GM19240 (cell line): ENCODE results near the gene AKAP1.

Experiments used
- DNase-seq: peaks from one replicate; pipeline ENCODE4 v3.0.0; 2011; ENCODE audit warnings: low spot score; ENCODE audit not compliant: insufficient read length

Gene AKAP1, protein sequence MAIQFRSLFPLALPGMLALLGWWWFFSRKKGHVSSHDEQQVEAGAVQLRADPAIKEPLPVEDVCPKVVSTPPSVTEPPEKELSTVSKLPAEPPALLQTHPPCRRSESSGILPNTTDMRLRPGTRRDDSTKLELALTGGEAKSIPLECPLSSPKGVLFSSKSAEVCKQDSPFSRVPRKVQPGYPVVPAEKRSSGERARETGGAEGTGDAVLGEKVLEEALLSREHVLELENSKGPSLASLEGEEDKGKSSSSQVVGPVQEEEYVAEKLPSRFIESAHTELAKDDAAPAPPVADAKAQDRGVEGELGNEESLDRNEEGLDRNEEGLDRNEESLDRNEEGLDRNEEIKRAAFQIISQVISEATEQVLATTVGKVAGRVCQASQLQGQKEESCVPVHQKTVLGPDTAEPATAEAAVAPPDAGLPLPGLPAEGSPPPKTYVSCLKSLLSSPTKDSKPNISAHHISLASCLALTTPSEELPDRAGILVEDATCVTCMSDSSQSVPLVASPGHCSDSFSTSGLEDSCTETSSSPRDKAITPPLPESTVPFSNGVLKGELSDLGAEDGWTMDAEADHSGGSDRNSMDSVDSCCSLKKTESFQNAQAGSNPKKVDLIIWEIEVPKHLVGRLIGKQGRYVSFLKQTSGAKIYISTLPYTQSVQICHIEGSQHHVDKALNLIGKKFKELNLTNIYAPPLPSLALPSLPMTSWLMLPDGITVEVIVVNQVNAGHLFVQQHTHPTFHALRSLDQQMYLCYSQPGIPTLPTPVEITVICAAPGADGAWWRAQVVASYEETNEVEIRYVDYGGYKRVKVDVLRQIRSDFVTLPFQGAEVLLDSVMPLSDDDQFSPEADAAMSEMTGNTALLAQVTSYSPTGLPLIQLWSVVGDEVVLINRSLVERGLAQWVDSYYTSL

DNA sequence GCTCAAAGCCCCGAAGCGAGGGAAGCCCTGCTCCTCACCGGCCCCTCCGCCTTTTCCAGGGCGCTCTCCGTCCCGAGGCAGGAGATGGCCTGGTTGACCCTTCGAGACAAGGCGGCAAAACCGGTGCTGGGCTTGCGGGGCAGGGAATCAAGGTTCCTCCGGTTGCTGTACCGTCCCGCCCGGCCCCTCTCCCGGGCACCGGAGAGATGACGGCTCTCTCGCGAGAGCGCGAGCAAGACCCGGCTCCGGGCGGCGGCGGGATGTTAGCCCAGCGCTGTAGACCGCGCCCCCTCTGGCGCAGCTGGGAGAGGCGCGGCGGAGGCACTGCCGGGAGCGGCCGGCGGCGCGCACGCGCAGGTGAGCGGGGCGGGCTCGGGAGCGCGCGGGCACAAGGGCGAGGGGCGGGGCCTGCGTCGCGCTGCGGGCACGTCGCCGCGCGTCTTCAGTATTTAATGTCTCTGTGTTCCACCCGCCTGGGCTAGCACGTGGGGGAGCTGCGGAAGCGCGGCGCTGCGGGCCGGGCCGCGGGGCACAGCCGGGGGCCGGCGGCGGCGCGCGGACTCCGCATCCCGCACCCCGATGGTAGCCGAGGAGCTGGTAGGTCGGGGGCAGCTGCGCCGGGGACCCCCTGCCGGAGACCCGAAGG, at the start of gene AKAP1:
TSS of gene AKAP1 (plus strand) at position 445 of the 646 bp plus-strand sequence. CDS start 20,219 bp downstream, outside the sequence.
- DNase-seq = peak; percentile 88

- DNase-seq = no peak
These were observed 49.0 kb upstream of the AKAP1 start for GRCh38 chr17:57035971-57036481.

DNA sequence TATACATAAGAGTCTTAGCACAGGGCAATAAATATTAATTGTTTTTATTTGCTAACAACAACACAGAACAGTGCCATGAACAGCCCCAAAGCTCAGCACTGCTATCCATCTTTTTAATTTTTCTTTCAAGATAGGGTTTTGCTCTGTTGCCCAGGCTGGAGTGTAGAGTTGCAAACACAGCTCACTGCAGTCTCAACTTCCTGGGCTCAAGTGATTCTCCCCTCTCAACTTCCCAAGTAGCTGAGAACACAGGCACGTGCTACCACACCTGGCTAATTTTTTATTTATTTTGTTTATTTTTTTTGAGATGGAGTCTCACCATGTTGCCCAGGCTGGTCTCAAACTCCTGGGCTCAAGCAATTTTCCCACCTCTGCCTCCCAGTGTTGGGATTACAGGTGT, 47.6 kb upstream of the AKAP1 start:
- DNase-seq = no peak

DNA sequence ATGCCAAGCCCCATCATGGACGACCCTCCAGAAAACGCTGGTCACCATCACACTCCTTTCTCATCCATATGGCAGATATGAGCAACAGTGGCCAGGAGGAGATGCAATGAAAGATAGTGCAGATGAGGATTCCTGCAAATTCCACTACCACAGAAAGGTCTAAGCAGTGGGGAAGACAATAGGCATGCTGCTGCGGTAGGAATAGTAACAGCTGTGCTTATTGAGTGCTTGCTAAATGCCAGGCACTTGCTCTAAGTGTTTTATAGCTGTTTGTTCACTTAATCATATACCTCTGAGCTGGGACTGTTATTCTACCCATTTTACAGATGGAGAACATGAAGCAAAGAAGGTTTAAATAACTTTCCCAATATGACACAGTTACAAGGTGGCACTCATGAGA, 46.6 kb upstream of the AKAP1 start:
- DNase-seq = no peak

DNA sequence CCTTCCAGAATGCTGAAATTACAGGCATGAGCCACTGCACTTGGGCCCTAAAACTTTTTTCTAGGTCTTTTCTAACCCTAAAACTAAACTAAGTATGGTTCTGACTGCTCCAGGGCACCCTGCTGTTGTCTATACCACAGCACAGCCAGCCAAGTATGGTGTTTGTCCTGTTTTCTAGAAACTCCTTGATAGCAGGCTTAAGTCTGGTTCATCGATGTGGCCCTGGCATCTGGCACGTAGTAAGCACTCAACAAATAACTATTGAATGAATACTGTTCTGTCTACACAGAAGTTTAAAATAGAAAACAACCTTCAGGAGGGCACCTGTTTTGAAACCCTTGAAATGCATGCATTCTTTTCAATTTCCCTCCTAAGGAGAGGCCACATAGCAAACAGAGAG, 44.5 kb upstream of the AKAP1 start:
- no peak for DNase-seq

GRCh38 chr17:57043276-57043675, 41.8 kb upstream of the AKAP1 start:
- no peak for DNase-seq

- no peak for DNase-seq
These were observed 39.8 kb upstream of the AKAP1 start for GRCh38 chr17:57044976-57045867.

- DNase-seq = peak; percentile 23
These were observed 39.0 kb upstream of the AKAP1 start for GRCh38 chr17:57045868-57046704.

GRCh38 chr17:57046749-57047148, 38.3 kb upstream of the AKAP1 start:
- no peak for DNase-seq

GRCh38 chr17:57048096-57048495, 37.0 kb upstream of the AKAP1 start:
- no peak for DNase-seq

- no peak for DNase-seq
These were observed 34.7 kb upstream of the AKAP1 start for GRCh38 chr17:57050306-57050705.

GRCh38 chr17:57051886-57052361, 33.1 kb upstream of the AKAP1 start:
- DNase-seq = no peak

DNA sequence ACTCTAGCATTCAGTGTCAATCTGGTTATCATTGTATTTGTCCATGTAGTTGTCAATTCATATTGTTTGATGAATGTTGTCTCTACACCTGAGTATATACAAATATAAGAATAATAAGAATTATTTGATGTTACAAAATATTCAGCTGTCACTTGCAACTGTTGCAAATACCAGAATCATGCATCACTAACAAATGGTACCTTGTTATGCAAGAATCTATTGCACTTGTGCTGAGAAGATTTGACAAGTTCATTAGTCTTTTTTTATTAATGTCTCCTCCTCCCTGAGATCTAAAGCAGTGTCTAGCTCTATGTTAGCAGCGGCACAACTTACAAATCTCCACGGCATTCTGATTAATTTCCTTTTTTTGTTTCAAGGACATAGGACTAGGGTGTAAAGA, 22.2 kb upstream of the AKAP1 start:
- DNase-seq = no peak

DNA sequence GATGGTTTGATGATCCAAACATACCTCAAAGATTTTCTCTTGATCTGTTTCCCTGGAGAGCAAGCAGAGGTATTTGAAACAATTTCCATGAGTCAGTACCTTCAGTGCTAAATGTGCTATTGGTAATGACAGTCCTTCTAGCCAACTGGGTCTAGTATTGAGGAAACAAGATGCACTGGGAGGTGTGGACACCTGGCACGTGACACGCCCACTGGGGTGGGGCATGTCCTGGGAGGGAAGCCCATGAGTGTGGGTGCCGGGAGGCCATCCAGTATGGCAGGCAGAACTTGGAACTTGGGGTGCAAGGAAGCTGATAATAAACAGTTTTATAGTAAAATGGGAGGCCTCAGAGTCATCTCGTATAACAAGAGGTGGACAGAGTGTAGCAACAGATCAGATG, 17.9 kb upstream of the AKAP1 start:
- DNase-seq = no peak

GRCh38 chr17:57067781-57068180, 17.3 kb upstream of the AKAP1 start:
- no peak for DNase-seq

- DNase-seq = no peak
These were observed 16.8 kb upstream of the AKAP1 start for GRCh38 chr17:57068222-57068658.

- no peak for DNase-seq
These were observed 16.3 kb upstream of the AKAP1 start for GRCh38 chr17:57068707-57069106.

GRCh38 chr17:57071991-57072944, 12.8 kb upstream of the AKAP1 start:
- DNase-seq = no peak
